ENCODE data around the gene PAX2. TPM values are rescaled to one million over a fixed set of nuclear protein-coding genes. Genes with fewer than 3 reads are reported as not detected.

The PAX2 gene
- total RNA-seq, 4 donors from 2014 or later = not detected

DNA sequence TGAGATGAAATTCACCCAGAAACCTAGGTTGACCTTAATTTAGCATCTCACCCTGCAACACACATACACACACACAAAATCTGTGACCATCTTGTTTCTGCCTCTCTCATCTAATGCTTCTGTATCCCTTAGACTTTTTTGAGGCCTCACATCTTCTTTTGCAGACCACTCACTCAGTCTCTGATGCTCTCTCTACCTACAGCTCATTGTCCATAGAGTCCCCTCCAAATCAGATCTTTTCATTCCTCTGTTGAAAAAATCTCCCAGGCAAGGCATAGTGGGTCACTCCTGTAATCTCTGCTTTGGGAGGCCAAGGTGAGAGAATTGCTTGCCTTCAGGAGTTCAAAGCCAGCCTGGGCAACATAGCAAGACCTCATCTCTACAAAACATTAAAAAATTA is 17.6 kb upstream of the PAX2 start:
- intact Hi-C loops (cut with DNase I; ENCODE audit: low total_unique reads) = no loop called here
- no peak overlapping the region for H3K4me3 ChIP-seq
- DNase-seq = no peak
- no peak overlapping the region for H3K27ac ChIP-seq
- in situ Hi-C loops (cut with MboI; ENCODE audit: low pct_ligation_motif_present in 1 of 4, low pct_unique_long_range_greater_than_20kb in 1 of 4, low sequenced_read_pairs in 3 of 4) = no loop called here
- peaks cover 13 to 31% (median 22%) of the 10 kb centered on the region in 4 donors for H3K4me1 ChIP-seq
- no peaks in the 10 kb centered on the region for H3K36me3 ChIP-seq
- no peaks in the 10 kb centered on the region for H3K9me3 ChIP-seq
- TF ChIP-seq POLR2AphosphoS5 (IDR thresholded peaks at IDR 0.05) = no peak
- no peak for TF ChIP-seq POLR2A (IDR thresholded peaks at IDR 0.05)
- no peak for TF ChIP-seq EP300 (IDR thresholded peaks at IDR 0.05; ENCODE audit: low read depth)
- TF ChIP-seq, protein P1, sequence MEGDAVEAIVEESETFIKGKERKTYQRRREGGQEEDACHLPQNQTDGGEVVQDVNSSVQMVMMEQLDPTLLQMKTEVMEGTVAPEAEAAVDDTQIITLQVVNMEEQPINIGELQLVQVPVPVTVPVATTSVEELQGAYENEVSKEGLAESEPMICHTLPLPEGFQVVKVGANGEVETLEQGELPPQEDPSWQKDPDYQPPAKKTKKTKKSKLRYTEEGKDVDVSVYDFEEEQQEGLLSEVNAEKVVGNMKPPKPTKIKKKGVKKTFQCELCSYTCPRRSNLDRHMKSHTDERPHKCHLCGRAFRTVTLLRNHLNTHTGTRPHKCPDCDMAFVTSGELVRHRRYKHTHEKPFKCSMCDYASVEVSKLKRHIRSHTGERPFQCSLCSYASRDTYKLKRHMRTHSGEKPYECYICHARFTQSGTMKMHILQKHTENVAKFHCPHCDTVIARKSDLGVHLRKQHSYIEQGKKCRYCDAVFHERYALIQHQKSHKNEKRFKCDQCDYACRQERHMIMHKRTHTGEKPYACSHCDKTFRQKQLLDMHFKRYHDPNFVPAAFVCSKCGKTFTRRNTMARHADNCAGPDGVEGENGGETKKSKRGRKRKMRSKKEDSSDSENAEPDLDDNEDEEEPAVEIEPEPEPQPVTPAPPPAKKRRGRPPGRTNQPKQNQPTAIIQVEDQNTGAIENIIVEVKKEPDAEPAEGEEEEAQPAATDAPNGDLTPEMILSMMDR (IDR thresholded peaks at IDR 0.05) = no peak
- H3K27me3 ChIP-seq = peaks cover 99% of the 10 kb centered on the region

DNA sequence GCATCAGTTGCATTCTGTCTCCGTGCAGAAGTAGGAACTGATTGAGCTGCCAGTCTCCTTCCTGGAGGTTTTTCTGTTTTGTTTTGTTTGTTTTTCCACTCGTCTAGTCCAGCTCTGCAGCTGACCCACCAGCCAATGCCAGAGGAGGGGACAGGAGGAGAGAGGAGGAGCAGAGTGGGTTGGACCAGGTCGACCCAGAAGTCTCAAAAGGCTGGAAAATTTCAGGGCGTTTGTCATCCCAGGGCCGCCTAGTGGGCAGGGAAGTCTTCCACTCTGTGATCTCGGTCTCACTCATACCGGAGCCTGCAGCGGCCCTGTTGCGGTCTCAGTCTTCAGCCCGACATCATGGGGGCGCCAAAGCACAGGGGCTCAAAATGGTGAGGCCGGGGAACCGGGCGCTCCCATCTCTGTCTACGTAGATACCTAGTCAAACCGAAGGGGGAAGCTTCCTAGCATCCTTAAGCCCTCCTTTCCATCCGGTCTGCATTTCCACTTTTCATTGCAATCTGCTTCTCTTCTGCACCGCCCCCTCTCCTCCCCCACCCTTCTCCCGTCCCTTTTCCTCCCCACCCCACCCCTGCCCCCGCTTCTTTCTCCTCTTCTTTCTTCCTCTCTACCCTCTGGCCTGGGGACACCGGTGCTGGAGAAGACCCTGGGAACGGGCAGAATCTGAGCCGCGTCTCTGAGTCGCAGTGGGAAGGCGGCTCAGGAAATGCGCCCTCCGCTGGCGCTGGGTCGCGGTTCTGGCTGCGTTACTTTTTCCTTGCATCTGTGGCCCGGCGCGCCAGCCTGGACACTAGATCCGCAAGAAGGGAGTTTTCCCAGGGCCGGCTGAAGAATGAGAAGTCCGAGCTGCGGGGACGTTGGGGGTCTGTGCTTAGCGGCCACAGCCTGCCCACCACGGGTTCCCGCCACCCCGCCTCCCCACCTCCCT is 16.2 kb upstream of the PAX2 start:
- Histone ChIP-seq H3K27me3 (peaks cover 99% of the 10 kb centered on the region), H3K36me3 (no peaks in the 10 kb centered on the region), H3K9me3 (no peaks in the 10 kb centered on the region), H3K4me3 (peak overlapping the region in 1 of 4 donors; percentile 41), H3K4me1 (peaks cover 13 to 30% (median 22%) of the 10 kb centered on the region in 4 donors), H3K27ac (no peak overlapping the region)
- no peak for TF ChIP-seq POLR2A (IDR thresholded peaks at IDR 0.05)
- no peak for TF ChIP-seq EP300 (IDR thresholded peaks at IDR 0.05; ENCODE audit: low read depth)
- TF ChIP-seq, protein P1 (IDR thresholded peaks at IDR 0.05) = peak in 2 of 5 experiments; percentile 7 to 12
- no peak for TF ChIP-seq POLR2AphosphoS5 (IDR thresholded peaks at IDR 0.05)
- intact Hi-C loops (cut with DNase I; ENCODE audit: low total_unique reads) (no loop called here), in situ Hi-C loops (cut with MboI; ENCODE audit: low pct_ligation_motif_present in 1 of 4, low pct_unique_long_range_greater_than_20kb in 1 of 4, low sequenced_read_pairs in 3 of 4) (no loop called here)
- 0 to 3% methylated on average over 1 to 33 of the region's 44 CpGs for WGBS, 2 donors (ENCODE audit: low coverage in 1 of 2)
- no peak for DNase-seq

DNA sequence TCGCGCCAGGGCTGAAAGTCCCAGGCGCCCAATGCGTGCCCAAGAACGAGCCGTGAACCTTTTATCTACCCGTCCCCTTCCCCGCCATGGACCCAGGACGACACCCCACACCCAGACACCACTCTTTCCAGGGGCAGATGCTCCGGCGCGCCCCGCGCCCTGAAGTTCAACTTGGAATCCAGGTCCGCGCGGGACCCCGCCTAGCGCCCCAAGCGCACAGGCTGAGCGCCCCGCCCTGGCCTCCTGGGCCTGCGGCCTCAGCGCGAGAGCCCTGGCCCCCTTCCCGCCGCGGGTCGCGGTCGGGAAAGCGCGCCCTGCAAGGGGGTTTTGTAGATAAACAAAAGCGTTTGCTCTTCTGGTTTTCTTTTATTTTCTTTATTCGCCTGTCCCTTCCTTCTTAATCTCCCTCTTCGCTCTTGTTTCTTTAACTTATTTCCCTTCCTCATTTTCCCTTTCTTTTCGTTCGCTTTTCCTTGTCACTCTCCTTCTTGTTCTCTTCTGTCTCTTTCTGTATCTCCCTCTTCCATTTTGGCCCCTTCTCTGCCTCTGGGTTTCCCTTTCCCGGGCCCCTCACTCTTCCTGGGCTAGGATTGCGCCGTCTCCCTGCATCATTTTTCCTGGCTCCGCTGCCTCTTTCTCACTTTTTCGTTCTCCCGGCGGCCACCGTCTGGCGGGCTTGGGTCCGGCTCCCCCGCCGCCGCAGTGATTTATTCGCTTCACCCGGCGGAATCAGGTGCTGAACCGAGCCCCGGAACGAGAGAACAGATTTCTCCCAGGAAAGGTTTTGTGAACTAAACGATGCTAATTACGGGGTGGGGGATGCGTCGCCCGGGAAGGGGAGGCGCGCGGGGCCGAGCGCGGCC is 15.3 kb upstream of the PAX2 start:
- intact Hi-C loops (cut with DNase I; ENCODE audit: low total_unique reads) (no loop called here), in situ Hi-C loops (cut with MboI; ENCODE audit: low pct_ligation_motif_present in 1 of 4, low pct_unique_long_range_greater_than_20kb in 1 of 4, low sequenced_read_pairs in 3 of 4) (no loop called here)
- H3K27ac ChIP-seq = no peak overlapping the region
- 5 to 11% methylated on average over 19 to 68 of the region's 68 CpGs for WGBS, 2 donors (ENCODE audit: low coverage in 1 of 2)
- H3K4me3 ChIP-seq = peak overlapping the region in 2 of 4 donors; percentile 4 to 41
- no peak for TF ChIP-seq EP300 (IDR thresholded peaks at IDR 0.05; ENCODE audit: low read depth)
- TF ChIP-seq POLR2A (IDR thresholded peaks at IDR 0.05) = no peak
- TF ChIP-seq, protein P1 (IDR thresholded peaks at IDR 0.05) = no peak
- no peak for TF ChIP-seq POLR2AphosphoS5 (IDR thresholded peaks at IDR 0.05)
- H3K36me3 ChIP-seq = no peaks in the 10 kb centered on the region
- H3K4me1 ChIP-seq = peaks cover 13 to 26% (median 22%) of the 10 kb centered on the region in 4 donors
- no peaks in the 10 kb centered on the region for H3K9me3 ChIP-seq
- no peak for DNase-seq
- peaks cover 99% of the 10 kb centered on the region for H3K27me3 ChIP-seq
